GM12891 (cell line): ENCODE results near the gene CKAP4.
A peak's percentile ranks its signal among the peaks of the same experiment; 100 is the strongest.

Experiments used
- POLR2A ChIP-seq: IDR thresholded peaks from 2 replicates; pipeline ENCODE4 v1.6.1; 2011; ENCODE audit warnings: low read depth, low read length, control low read depth
- POLR2AphosphoS5 ChIP-seq: IDR thresholded peaks from 2 replicates; pipeline ENCODE4 v1.6.1; 2011; ENCODE audit warnings: low read depth, low read length, control low read depth
- POU2F2 ChIP-seq: IDR thresholded peaks from 2 replicates; pipeline ENCODE4 v1.6.1; 2011; ENCODE audit warnings: low read depth, mild to moderate bottlenecking, control low read depth, low read length, moderate library complexity
- SPI1 ChIP-seq: IDR thresholded peaks from 2 replicates; pipeline ENCODE4 v1.6.1; 2011; ENCODE audit warnings: low read depth, low read length, control low read depth
- TAF1 ChIP-seq: IDR thresholded peaks from 2 replicates; pipeline ENCODE4 v1.6.1; 2011; ENCODE audit warnings: low read depth, low read length, control low read depth

GRCh38 chr12:106249411-106250135 lies 1.8 kb upstream of the CKAP4 start:
- TF ChIP-seq POLR2A: no peak
- no peak for TF ChIP-seq POLR2AphosphoS5
- no peak for TF ChIP-seq TAF1
- TF ChIP-seq POU2F2: peak; percentile 94; the same call in 1 of the 2 replicates
- TF ChIP-seq SPI1: no peak
